Activated naive CD8-positive, alpha-beta T cell (primary cell): ENCODE measurements around the gene DLG3.

Source experiments
- H3K27ac Mint-ChIP-seq: one replicate; pipeline ENCODE4 v1.8.0; 2021; ENCODE audit warnings: mixed read lengths
- H3K27me3 Mint-ChIP-seq: one replicate; pipeline ENCODE4 v1.8.0; 2021; ENCODE audit warnings: mixed read lengths
- H3K36me3 Mint-ChIP-seq: one replicate; pipeline ENCODE4 v1.8.0; 2021; ENCODE audit warnings: mixed read lengths
- H3K4me1 Mint-ChIP-seq: one replicate; pipeline ENCODE4 v1.8.0; 2021; ENCODE audit warnings: low read depth, mixed read lengths
- H3K4me3 Mint-ChIP-seq: one replicate; pipeline ENCODE4 v1.8.0; 2021; ENCODE audit warnings: mild to moderate bottlenecking, mixed read lengths
- H3K9me3 Mint-ChIP-seq: one replicate; pipeline ENCODE4 v1.8.0; 2021; ENCODE audit warnings: low read depth, mixed read lengths

Gene DLG3

DNA sequence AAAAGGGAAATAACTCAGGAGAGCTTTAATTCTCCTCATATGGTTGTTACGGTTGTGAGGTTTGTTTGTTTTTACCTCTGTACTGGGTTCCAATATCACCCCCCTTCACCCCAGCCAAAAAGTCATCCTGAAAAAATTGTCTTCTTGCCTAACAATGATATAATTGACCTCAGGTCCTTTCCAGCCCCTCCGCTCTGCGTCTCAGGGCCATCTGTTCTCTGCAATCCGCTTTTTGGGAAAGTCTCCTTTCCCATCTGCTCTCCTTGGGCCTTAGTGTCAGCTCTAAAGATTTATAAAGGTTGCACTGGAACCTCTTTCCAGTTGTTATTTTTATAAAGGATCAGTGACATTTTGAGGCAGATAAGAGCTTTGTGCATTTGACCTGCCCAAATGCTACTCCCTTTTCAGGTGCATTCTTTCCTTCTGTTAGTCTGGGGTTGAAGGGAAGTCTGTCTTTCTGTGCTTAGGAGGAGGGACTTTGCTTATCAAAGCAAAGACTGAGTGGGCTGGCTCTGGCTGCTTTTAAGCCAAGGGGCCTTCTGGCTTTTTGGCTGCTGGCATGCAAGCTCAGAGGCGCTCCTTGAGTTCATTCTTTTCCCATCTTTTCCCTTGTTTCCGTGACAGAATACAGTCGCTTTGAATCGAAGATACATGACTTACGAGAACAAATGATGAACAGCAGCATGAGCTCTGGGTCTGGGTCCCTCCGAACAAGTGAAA lies 34.1 kb downstream of the DLG3 start:
- H3K9me3 Mint-ChIP-seq = no peaks in the 10 kb centered on the region
- no peaks in the 10 kb centered on the region for H3K27me3 Mint-ChIP-seq
- no peaks in the 10 kb centered on the region for H3K4me1 Mint-ChIP-seq
- peaks cover 6% of the 10 kb centered on the region for H3K36me3 Mint-ChIP-seq
- H3K27ac Mint-ChIP-seq = no peak overlapping the region
- no peak overlapping the region for H3K4me3 Mint-ChIP-seq

DNA sequence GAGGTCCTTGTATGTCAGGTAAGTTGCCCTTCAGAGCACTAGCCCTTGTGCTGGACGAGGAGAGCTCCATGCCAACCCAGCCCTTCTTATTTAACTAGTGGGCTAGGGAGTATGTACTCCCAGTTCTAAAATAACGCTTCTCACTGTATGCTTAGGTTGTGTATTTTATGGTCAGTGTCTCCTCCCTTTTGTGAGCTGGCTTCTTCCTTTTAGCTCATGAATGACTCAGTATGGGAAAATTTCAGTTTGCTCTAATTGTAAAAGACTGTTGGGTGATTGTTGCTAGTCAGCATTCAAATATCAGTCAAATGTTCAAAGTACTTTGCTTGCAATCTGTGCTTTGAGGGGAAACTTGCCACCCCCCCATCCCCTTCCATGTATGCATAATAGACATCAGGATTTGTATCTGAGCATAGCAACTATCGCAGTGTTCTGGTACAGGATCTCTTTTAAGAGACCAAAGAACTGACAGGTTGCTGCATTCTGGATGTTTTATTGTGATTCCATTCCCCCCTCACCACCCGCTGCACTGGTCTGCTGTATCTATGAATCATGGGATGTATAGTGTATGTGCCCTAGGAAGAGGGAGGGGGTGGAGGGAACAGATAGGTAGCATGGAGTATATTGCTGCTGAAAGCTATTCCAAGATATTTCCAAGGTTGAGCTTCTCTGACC lies 34.7 kb downstream of the DLG3 start:
- Mint-ChIP-seq H3K9me3 (no peaks in the 10 kb centered on the region), H3K27me3 (no peaks in the 10 kb centered on the region), H3K4me3 (no peak overlapping the region), H3K36me3 (peaks cover 6% of the 10 kb centered on the region), H3K27ac (no peak overlapping the region), H3K4me1 (no peaks in the 10 kb centered on the region)

DNA sequence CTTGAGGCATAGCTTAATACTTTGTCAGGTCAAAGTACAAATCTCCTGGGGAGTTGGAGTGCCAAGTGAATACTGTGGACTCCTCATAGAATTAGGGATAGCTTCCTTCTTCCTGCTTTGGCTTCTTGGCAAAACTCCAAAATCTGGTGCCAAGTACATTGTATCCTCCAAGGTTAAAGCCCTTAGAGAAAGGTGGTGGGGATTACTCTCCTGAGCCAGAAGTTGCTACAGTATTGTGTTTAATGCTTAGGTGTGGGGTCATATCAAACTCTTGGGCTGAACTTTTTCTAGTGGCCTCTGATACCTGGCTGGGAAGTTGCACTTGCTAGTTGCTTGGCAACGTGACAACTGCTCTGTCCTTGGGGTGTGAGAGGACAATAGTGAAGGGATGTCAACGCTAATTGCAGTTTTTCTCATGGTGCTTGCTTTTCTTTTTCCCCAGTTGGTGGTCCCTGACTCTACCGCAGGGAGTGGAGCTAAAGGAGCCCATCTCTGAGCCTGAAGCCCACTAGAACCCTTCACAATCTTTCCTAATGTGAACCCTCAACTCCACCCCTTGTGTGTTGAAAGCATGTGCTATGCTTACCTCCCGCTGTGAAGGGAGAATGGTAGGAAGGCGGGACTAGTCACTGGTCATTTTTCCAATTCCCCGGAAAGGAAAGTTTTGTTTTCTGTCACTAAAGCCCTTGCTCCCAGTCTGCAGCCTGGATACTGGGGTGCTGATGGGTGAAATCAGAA lies 35.5 kb downstream of the DLG3 start:
- no peaks in the 10 kb centered on the region for H3K27me3 Mint-ChIP-seq
- H3K4me3 Mint-ChIP-seq = no peak overlapping the region
- no peaks in the 10 kb centered on the region for H3K9me3 Mint-ChIP-seq
- H3K36me3 Mint-ChIP-seq = peaks cover 6% of the 10 kb centered on the region
- H3K4me1 Mint-ChIP-seq = no peaks in the 10 kb centered on the region
- H3K27ac Mint-ChIP-seq = no peak overlapping the region

DNA sequence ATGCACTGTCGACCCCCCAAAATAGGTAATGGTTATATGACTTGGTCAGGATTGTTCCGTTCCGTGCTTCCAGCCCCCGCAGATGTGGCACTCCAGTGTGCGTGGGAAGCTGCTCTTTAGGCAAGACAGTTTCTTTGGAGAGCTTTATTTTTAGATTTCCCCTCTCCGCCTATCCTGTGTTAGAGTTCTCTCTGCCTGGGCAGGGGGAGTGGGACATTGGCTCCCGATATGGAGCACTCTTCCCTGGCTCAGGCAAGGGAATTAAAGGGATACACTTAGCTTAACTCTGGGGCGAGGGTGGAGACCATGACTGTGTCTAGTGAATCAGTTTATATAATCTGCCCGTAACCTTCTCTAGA lies 36.0 kb downstream of the DLG3 start:
- H3K4me3 Mint-ChIP-seq = no peak overlapping the region
- no peaks in the 10 kb centered on the region for H3K4me1 Mint-ChIP-seq
- H3K36me3 Mint-ChIP-seq = peaks cover 6% of the 10 kb centered on the region
- no peak overlapping the region for H3K27ac Mint-ChIP-seq
- H3K9me3 Mint-ChIP-seq = no peaks in the 10 kb centered on the region
- H3K27me3 Mint-ChIP-seq = no peaks in the 10 kb centered on the region

DNA sequence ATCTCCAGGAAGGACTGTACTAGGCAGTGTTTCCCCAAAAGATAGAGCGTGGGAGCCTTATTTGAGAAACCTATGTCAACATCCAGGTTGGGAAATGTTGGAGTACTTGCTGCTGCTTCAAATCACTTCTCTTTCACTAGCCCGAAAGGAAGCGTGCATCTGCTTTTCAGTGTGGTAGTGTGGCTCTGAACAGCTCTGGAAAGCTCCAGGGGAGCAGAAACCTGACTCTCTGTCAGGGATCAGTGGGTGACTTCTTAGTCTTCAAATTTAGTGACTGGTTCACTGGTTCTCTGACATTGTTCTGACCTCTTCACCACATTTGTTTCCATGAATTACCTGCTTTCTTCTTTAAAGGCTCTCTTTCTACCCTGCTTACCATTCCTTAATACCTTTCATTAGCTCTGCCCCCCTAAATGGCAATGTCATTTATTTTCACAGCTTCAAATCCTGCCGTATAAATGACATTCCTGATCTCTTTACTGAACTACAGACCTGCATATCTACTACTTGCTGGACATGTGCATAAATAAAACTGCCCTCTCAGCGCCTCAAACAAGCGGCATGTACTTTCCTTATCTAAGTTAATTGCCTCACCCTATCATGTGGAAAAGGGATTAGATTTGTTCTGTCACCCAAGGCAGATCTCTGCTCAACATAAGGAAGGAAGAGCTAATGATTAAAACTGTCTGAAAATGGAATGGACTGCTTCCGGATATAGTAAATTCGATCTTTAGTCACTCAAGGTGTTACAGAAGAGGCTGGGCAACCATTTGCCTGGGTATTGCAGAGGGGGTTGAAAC lies 37.0 kb downstream of the DLG3 start:
- no peak overlapping the region for H3K27ac Mint-ChIP-seq
- H3K27me3 Mint-ChIP-seq = no peaks in the 10 kb centered on the region
- no peak overlapping the region for H3K4me3 Mint-ChIP-seq
- H3K4me1 Mint-ChIP-seq = no peaks in the 10 kb centered on the region
- H3K36me3 Mint-ChIP-seq = peaks cover 6% of the 10 kb centered on the region
- H3K9me3 Mint-ChIP-seq = no peaks in the 10 kb centered on the region

DNA sequence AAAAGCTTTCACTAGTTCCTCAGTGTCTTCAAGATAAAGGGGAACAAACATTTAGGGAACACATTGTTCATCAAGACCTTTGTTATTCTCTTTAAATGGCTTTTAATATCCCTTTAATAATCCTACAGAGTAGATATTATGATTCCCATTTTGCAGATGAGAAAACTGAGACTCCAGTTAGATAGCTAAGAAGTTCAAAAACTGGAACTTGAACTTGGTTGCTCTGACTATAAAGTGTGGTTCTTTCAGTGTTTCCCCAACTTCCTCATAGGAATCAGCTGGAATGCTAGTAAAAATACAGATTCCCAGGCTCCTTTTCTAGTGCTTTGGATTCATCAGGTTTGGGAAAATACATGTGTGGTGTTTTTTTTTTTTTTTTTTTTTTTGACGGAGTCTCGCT lies 37.7 kb downstream of the DLG3 start:
- H3K4me1 Mint-ChIP-seq = no peaks in the 10 kb centered on the region
- H3K36me3 Mint-ChIP-seq = peaks cover 6% of the 10 kb centered on the region
- H3K27me3 Mint-ChIP-seq = no peaks in the 10 kb centered on the region
- H3K4me3 Mint-ChIP-seq = no peak overlapping the region
- no peak overlapping the region for H3K27ac Mint-ChIP-seq
- H3K9me3 Mint-ChIP-seq = no peaks in the 10 kb centered on the region

DNA sequence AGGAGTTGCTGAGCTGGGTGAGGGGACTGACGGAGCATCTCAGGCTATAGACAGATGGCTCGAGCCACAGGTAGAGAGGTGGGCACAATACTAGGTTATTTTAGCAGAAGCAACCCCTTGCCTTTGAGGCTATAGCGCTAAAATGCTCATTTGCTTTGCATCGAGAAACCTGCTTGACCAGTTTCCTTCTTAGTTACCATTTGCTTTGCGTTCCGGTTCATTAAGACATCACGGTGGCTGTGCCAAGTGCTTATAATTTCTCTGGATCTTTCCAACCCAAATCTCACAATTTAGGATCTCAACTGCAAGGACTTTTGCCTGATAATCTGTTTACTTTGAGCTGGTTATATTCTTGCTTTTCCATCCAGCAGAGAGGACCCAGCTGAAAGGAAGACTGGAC lies 40.8 kb downstream of the DLG3 start:
- H3K4me1 Mint-ChIP-seq = no peaks in the 10 kb centered on the region
- H3K36me3 Mint-ChIP-seq = peaks cover 6% of the 10 kb centered on the region
- H3K4me3 Mint-ChIP-seq = no peak overlapping the region
- no peaks in the 10 kb centered on the region for H3K9me3 Mint-ChIP-seq
- H3K27me3 Mint-ChIP-seq = no peaks in the 10 kb centered on the region
- no peak overlapping the region for H3K27ac Mint-ChIP-seq

DNA sequence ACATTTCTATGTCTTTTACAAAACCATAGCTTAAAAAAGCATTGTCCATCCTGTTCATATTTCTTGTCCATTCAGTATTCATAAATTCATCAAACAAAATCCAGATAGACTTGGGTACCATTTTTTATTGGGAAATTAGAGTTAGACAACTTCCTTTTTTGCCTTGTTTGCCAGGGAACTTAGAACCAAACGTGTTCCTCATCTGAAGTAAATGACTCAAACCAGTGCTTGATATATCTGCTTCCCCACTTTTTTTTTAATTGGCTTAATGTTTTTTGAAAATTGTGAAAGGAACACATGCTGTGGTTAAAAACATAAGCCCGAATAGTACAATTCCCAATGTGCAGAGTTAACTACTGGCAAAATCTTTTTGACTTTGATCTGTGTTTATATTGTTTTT lies 44.2 kb downstream of the DLG3 start:
- Mint-ChIP-seq H3K36me3 (peaks cover 2% of the 10 kb centered on the region), H3K9me3 (no peaks in the 10 kb centered on the region), H3K27me3 (no peaks in the 10 kb centered on the region)

DNA sequence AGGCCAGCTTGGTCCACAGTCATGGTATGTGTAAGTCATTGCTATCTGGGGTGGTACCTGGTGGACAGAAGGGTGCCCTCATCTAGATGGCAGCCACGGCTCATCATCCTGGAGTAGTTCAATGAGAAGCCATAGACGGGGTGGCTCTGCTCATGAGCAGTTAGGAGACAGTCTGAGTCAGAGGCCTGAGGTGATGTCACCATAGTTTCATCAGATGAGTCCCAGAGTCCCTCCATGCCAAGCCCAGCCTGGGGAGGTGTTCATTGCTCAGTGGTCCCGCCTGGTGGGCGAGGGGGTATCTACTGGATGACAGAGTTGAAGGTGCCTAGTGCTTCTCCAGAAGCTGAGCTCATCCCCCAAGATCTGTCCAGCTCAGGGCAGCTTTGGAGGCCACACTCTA lies 49.8 kb downstream of the DLG3 start:
- H3K27ac Mint-ChIP-seq = no peak overlapping the region
- peaks cover 2% of the 10 kb centered on the region for H3K36me3 Mint-ChIP-seq
- H3K27me3 Mint-ChIP-seq = no peaks in the 10 kb centered on the region
- H3K4me3 Mint-ChIP-seq = no peak overlapping the region
- H3K9me3 Mint-ChIP-seq = no peaks in the 10 kb centered on the region
- H3K4me1 Mint-ChIP-seq = no peaks in the 10 kb centered on the region

More for the DNA sequence above, 44.2 kb downstream of the DLG3 start:
- no peak overlapping the region for H3K4me3 Mint-ChIP-seq
- H3K27ac Mint-ChIP-seq = no peak overlapping the region
- no peaks in the 10 kb centered on the region for H3K4me1 Mint-ChIP-seq

DNA sequence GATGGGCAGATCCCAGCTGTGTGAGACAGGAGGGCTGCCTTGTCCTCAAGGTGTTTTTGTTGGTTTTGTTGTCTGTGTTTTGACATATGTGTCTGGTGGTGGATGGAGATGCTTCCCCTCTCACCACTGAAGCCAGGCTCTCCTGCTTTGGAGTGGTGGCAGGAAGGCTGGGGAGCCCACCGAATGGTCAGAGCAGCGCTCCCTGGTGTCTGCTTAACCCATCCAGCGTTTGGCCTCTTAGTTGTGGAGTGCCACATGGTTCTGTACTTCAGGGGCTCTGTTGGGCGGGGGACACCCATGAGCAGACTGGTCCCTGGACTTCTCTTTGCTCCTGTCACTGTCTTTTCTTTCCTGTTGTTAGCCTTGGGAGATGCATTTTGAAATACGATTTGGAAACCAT lies 51.9 kb downstream of the DLG3 start:
- Mint-ChIP-seq H3K4me1 (no peaks in the 10 kb centered on the region), H3K36me3 (peaks cover 3% of the 10 kb centered on the region), H3K4me3 (no peak overlapping the region), H3K9me3 (no peaks in the 10 kb centered on the region), H3K27me3 (no peaks in the 10 kb centered on the region), H3K27ac (no peak overlapping the region)

DNA sequence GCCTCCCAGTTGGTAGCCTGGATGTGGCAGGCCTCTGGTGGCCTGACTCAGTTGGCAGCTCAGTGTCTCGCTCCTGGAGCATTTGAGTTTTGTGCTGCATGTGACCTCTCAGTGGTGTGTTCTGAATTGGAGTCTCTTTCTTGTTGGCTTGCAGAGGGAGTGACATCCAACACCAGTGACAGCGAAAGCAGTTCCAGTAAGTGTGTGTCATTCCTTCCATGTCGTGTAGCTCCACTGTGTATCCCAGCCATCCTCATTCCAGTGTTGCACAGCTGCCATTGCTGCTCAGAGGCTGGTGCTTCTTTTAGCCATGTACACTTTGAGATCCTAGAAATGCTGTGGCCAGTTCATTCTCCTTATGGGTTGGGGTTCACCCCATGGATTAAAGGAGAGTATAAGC lies 52.4 kb downstream of the DLG3 start:
- peaks cover 3% of the 10 kb centered on the region for H3K36me3 Mint-ChIP-seq
- H3K9me3 Mint-ChIP-seq = no peaks in the 10 kb centered on the region
- H3K4me3 Mint-ChIP-seq = no peak overlapping the region
- H3K4me1 Mint-ChIP-seq = no peaks in the 10 kb centered on the region
- H3K27ac Mint-ChIP-seq = no peak overlapping the region
- no peaks in the 10 kb centered on the region for H3K27me3 Mint-ChIP-seq

DNA sequence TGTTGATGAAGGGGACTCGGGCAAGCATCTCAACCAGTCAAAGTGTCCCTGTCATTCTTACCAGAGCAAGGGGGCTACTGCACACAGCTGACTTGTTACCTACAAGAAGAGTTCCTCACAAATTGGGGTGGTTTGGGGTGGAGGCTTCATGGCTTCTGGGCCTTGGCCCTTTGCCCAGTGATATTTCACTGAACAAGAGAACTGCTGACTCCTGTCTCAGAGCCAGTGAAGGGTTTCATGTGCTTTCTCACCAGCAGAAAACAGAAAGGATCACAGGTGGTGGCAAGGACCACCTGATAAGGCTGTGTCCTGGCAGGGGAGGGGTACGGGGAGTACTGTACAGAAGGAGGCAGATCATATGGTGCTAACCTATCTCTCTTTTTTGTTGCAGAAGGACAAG lies 53.5 kb downstream of the DLG3 start:
- H3K36me3 Mint-ChIP-seq = peaks cover 3% of the 10 kb centered on the region

DNA sequence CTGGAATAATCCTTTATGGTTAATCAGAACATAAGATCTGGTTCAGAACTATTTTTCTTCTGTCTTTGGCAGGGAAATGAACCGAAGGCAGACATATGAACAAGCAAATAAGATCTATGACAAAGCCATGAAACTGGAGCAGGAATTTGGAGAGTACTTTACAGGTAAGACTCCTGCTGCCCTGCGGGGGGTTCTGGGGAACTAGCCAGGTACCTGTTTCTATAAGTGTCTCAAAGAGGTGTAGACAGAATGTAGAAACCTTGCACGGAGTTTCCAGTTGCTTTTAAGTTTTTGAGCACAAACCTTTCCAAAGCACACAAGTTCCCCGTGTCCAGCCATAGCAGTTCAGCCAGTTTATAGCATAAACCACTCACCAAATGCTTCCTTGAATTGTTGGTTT lies 56.2 kb downstream of the DLG3 start:
- Mint-ChIP-seq H3K36me3 (peaks cover 3% of the 10 kb centered on the region), H3K9me3 (no peaks in the 10 kb centered on the region), H3K4me1 (no peaks in the 10 kb centered on the region), H3K27me3 (no peaks in the 10 kb centered on the region), H3K27ac (no peak overlapping the region), H3K4me3 (no peak overlapping the region)

More for the DNA sequence above, 53.5 kb downstream of the DLG3 start:
- no peaks in the 10 kb centered on the region for H3K27me3 Mint-ChIP-seq
- H3K27ac Mint-ChIP-seq = no peak overlapping the region
- H3K4me1 Mint-ChIP-seq = no peaks in the 10 kb centered on the region
- no peaks in the 10 kb centered on the region for H3K9me3 Mint-ChIP-seq
- H3K4me3 Mint-ChIP-seq = no peak overlapping the region

DNA sequence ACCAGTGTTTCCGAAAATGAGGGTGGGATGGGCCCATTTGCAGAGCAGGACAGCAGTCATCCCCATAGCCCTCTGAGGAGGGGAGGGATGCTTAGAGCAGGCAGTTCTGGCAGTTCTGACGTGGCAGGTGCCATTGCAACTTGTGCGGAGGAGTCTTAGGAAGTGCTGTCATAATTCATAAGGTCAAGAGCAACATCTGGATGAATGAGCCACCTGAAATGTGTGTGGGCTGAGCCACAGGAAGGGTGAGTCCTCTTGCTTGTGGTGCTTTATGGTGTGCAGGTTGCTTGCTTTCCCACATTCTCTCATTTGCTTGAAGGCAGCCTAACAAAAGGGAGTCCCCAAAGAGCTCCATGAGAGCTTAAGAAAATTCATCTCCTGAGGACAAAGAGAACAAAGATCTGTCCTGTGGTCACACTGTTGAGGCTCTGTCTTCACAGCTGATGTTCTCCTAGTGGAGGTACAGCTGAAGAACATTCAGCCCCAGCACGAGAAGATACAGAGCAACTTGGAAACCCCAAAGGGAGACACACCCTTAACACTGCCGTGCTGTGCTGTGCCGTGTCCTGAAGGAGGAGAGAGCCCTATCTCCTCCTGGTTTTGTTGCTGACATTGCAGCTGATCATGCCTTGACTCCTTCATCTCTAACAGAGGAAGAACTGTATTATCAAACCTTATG lies 60.3 kb downstream of the DLG3 start:
- Mint-ChIP-seq H3K4me1 (peaks cover 2% of the 10 kb centered on the region), H3K27me3 (no peaks in the 10 kb centered on the region), H3K27ac (no peak overlapping the region), H3K9me3 (no peaks in the 10 kb centered on the region), H3K4me3 (no peak overlapping the region), H3K36me3 (peaks cover 3% of the 10 kb centered on the region)
